Liver (tissue), 9 donors: ENCODE data around the gene SUPT20H. TPM values are rescaled to one million over a fixed set of nuclear protein-coding genes. Genes with fewer than 3 reads are reported as not detected.

Experiments used
- DNase-seq: peaks from one replicate; pipeline ENCODE4 v3.0.0-alpha.2; 2017; ENCODE audit warnings: low spot score
- H3K27ac ChIP-seq, 2 donors: one replicate each; pipeline ENCODE4 v1.7.0; 2013; ENCODE audit warnings: inconsistent platforms in 2 of 2, low read length in 2 of 2, control low read depth in 1 of 2, low read depth in 1 of 2, mild to moderate bottlenecking in 1 of 2
- H3K27me3 ChIP-seq, 4 donors: one replicate each; pipeline versions ENCODE4 v1.6.1 to v1.7.0; 2013; ENCODE audit warnings: low read length in 3 of 4, inconsistent platforms in 1 of 4, mild to moderate bottlenecking in 1 of 4, moderate library complexity in 1 of 4; ENCODE audit not compliant: control insufficient read depth in 4 of 4, insufficient read depth in 4 of 4
- H3K36me3 ChIP-seq, 4 donors: one replicate each; pipeline versions ENCODE4 v1.6.1 to v1.7.0; 2013; ENCODE audit warnings: low read length in 3 of 4, mild to moderate bottlenecking in 3 of 4, low read depth in 1 of 4, moderate library complexity in 1 of 4; ENCODE audit not compliant: control insufficient read depth in 4 of 4, insufficient read depth in 3 of 4
- H3K4me1 ChIP-seq, 4 donors: one replicate each; pipeline versions ENCODE4 v1.6.1 to v1.7.0; 2013; ENCODE audit warnings: low read length in 3 of 4, mild to moderate bottlenecking in 3 of 4, moderate library complexity in 1 of 4; ENCODE audit not compliant: control insufficient read depth in 4 of 4, insufficient read depth in 4 of 4
- H3K4me3 ChIP-seq, 3 donors: one replicate each; pipeline versions ENCODE4 v1.6.1 to v1.7.0; 2013; ENCODE audit warnings: low read length in 3 of 3, control low read depth in 1 of 3, low read depth in 1 of 3, mild to moderate bottlenecking in 1 of 3
- H3K9ac ChIP-seq, 2 donors: one replicate each; pipeline ENCODE4 v1.7.0; 2013; ENCODE audit warnings: low read length in 2 of 2, mild to moderate bottlenecking in 2 of 2, moderate library complexity in 2 of 2, control low read depth in 1 of 2, low read depth in 1 of 2
- H3K9me3 ChIP-seq, 4 donors: one replicate each; pipeline versions ENCODE4 v1.6.1 to v1.7.0; 2013; ENCODE audit warnings: low read length in 3 of 4; ENCODE audit not compliant: control insufficient read depth in 4 of 4
- CTCF ChIP-seq: fragments of 150-350 bp; IDR thresholded peaks from 2 replicates; pipeline ENCODE4 v1.5.1; 2017; ENCODE audit warnings: improper control_type of control experiment, low read depth, low read length; ENCODE audit not compliant: missing input control
- EGR1 ChIP-seq, 2 donors: IDR thresholded peaks; 2 replicates each; pipeline ENCODE4 v1.6.1; 2016 to 2018; ENCODE audit warnings: antibody characterized with exemption in 2 of 2, low read depth in 2 of 2
- FOXA1 ChIP-seq: IDR thresholded peaks from 2 replicates; pipeline ENCODE4 v1.6.1; 2016; ENCODE audit warnings: antibody characterized with exemption
- FOXA2 ChIP-seq: IDR thresholded peaks from 2 replicates; pipeline ENCODE4 v1.6.1; 2016; ENCODE audit warnings: antibody characterized with exemption
- GABPA ChIP-seq, 2 donors: IDR thresholded peaks in 1 of 2; conservative IDR thresholded peaks in 1 of 2; 2 replicates each; pipeline ENCODE4 v1.6.1; 2016; ENCODE audit warnings: antibody characterized with exemption in 2 of 2, mild to moderate bottlenecking in 1 of 2, moderate library complexity in 1 of 2
- HNF4A ChIP-seq, 2 donors: conservative IDR thresholded peaks; 2 replicates each; pipeline ENCODE4 v1.6.1; 2016; ENCODE audit warnings: antibody characterized with exemption in 2 of 2, mild to moderate bottlenecking in 2 of 2
- JUND ChIP-seq, 2 donors: IDR thresholded peaks; 2 replicates each; pipeline ENCODE4 v1.6.1; 2016; ENCODE audit warnings: antibody characterized with exemption in 2 of 2
- MAX ChIP-seq: IDR thresholded peaks from 2 replicates; pipeline ENCODE4 v1.6.1; 2016; ENCODE audit warnings: antibody characterized with exemption
- NR2F2 ChIP-seq: IDR thresholded peaks from 2 replicates; pipeline ENCODE4 v1.6.1; 2016; ENCODE audit warnings: antibody characterized with exemption
- RAD21 ChIP-seq, 2 donors: IDR thresholded peaks; 2 replicates each; pipeline ENCODE4 v1.6.1; 2016; ENCODE audit warnings: antibody characterized with exemption in 2 of 2, mild to moderate bottlenecking in 2 of 2
- RXRA ChIP-seq, 2 donors: IDR thresholded peaks; 2 replicates each; pipeline ENCODE4 v1.6.1; 2017 to 2018; ENCODE audit warnings: antibody characterized with exemption in 2 of 2, mild to moderate bottlenecking in 1 of 2
- SP1 ChIP-seq: IDR thresholded peaks from 2 replicates; pipeline ENCODE4 v1.6.1; 2018; ENCODE audit warnings: antibody characterized with exemption, mild to moderate bottlenecking
- TAF1 ChIP-seq: conservative IDR thresholded peaks from 2 replicates; pipeline ENCODE4 v1.6.1; 2016; ENCODE audit warnings: antibody characterized with exemption, mild to moderate bottlenecking
- YY1 ChIP-seq: IDR thresholded peaks from 2 replicates; pipeline ENCODE4 v1.6.1; 2016; ENCODE audit warnings: antibody characterized with exemption, mild to moderate bottlenecking
- WGBS: extraction: QIAGEN DNeasy Blood & Tissue Kit; methylation state at CpG from one replicate; pipeline ENCODE4 v1.1.7; 2013; 5-methylcytosine and 5-hydroxymethylcytosine counted together
- polyA plus RNA-seq, 2 donors: library from polyadenylated mRNA; stranded (reverse) in 1 of 2; unstranded in 1 of 2; fragments of 200-250 nt in 1 of 2; fragments of >200 nt in 1 of 2; fragmentation: Nextera tagmentation in 1 of 2; extraction: Ambion mirVana in 1 of 2; gene quantifications; one replicate each; pipeline versions ENCODE4 v1.2.1 to v1.2.3, GENCODE V29; 2013 to 2015
- total RNA-seq, 2 donors: library from RNA; depleted of rRNA; stranded (reverse); fragments of >200 nt; gene quantifications; one replicate each; pipeline ENCODE4 v1.2.3, GENCODE V29; 2014
- TF ChIP-seq, protein P1 (sequence below): IDR thresholded peaks from 2 replicates; pipeline ENCODE4 v1.6.1; 2016; ENCODE audit warnings: antibody characterized with exemption
- TF ChIP-seq, protein P2 (sequence below): IDR thresholded peaks from 2 replicates; pipeline ENCODE4 v1.6.1; 2016; ENCODE audit warnings: antibody characterized with exemption, mild to moderate bottlenecking
- TF ChIP-seq, protein P3 (sequence below): IDR thresholded peaks from 2 replicates; pipeline ENCODE4 v1.6.1; 2016; ENCODE audit warnings: antibody characterized with exemption
- donor health status: healthy.
- donor health status: healthy.
- donor health status: healthy.
- donor health status: healthy.
- donor health status: healthy.

Gene SUPT20H
- total and polyA plus RNA-seq, 4 donors, result 6.5 to 23.1 (median 17.1) TPM

DNA sequence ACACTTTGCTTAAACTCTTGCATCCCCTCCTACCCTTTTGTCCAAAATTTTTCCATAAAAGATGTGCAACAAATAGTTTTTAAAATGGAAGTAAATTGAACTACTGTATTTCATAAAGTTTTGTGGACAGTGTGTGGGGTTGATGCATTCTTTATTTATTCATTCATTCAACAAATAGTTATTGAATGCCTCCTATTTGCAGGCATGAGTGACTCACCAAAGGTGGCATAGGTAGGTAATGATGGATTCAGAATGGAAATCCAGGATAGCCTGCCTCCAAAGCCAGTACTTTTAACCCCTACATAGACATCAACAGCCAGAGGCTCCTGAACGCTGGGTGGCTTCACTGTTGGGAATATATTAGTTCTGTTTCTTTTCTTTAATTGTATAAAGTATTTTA lies 48.4 kb upstream of the SUPT20H start (continued):
- TF ChIP-seq, protein P1, sequence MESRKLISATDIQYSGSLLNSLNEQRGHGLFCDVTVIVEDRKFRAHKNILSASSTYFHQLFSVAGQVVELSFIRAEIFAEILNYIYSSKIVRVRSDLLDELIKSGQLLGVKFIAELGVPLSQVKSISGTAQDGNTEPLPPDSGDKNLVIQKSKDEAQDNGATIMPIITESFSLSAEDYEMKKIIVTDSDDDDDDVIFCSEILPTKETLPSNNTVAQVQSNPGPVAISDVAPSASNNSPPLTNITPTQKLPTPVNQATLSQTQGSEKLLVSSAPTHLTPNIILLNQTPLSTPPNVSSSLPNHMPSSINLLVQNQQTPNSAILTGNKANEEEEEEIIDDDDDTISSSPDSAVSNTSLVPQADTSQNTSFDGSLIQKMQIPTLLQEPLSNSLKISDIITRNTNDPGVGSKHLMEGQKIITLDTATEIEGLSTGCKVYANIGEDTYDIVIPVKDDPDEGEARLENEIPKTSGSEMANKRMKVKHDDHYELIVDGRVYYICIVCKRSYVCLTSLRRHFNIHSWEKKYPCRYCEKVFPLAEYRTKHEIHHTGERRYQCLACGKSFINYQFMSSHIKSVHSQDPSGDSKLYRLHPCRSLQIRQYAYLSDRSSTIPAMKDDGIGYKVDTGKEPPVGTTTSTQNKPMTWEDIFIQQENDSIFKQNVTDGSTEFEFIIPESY, result no peak
- TF ChIP-seq RAD21 (IDR thresholded peaks at IDR 0.05), result no peak

GRCh38 chr13:37107456-37107855 lies 48.0 kb upstream of the SUPT20H start:
- H3K4me3 ChIP-seq, result no peak overlapping the region
- peaks cover 0 to 3% (median 1%) of the 10 kb centered on the region in 4 donors for H3K9me3 ChIP-seq
- WGBS, result 78% methylated on average over 4 of the region's 4 CpGs
- no peaks in the 10 kb centered on the region for H3K36me3 ChIP-seq
- no peak for DNase-seq
- no peaks in the 10 kb centered on the region for H3K4me1 ChIP-seq
- H3K27ac ChIP-seq, result no peak overlapping the region
- no peak overlapping the region for H3K9ac ChIP-seq
- H3K27me3 ChIP-seq, result no peaks in the 10 kb centered on the region
- TF ChIP-seq FOXA1 (no peak), RXRA (IDR thresholded peaks at IDR 0.05) (no peak)
- TF ChIP-seq, protein P1, result no peak

DNA sequence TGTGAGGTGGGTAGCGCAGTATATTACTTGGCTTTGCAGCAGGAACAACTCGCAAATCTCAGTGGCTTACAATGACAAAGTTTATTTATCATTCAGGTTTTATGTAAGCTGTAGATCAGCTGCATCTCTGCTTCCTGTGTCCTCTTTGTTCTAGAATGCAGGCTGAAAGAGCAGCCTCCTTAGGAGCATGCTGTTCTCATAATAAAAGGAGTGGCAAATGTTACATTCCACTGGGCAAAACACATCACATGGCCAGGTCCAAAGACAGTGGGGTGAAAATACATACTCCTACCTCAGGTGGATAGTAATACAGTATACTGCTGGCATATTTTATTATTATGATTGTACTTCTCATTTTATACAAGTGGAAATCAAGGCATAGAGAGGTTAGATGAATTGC lies 47.2 kb upstream of the SUPT20H start:
- Histone ChIP-seq H3K27ac (no peak overlapping the region), H3K27me3 (peaks cover 0 to 2% (median 0%) of the 10 kb centered on the region in 4 donors), H3K36me3 (no peaks in the 10 kb centered on the region), H3K4me3 (no peak overlapping the region), H3K9me3 (peaks cover 0 to 3% (median 1%) of the 10 kb centered on the region in 4 donors), H3K4me1 (no peaks in the 10 kb centered on the region), H3K9ac (no peak overlapping the region)
- TF ChIP-seq RXRA (IDR thresholded peaks at IDR 0.05), result no peak
- TF ChIP-seq CTCF, result no peak
- no peak for TF ChIP-seq TAF1
- no peak for TF ChIP-seq SP1
- no peak for TF ChIP-seq FOXA2
- no peak for TF ChIP-seq HNF4A (conservative IDR thresholded peaks at IDR 0.05)
- TF ChIP-seq GABPA (IDR thresholded peaks at IDR 0.05 in 1 of 2, conservative IDR thresholded peaks at IDR 0.05 in 1 of 2), result no peak
- TF ChIP-seq, protein P2, sequence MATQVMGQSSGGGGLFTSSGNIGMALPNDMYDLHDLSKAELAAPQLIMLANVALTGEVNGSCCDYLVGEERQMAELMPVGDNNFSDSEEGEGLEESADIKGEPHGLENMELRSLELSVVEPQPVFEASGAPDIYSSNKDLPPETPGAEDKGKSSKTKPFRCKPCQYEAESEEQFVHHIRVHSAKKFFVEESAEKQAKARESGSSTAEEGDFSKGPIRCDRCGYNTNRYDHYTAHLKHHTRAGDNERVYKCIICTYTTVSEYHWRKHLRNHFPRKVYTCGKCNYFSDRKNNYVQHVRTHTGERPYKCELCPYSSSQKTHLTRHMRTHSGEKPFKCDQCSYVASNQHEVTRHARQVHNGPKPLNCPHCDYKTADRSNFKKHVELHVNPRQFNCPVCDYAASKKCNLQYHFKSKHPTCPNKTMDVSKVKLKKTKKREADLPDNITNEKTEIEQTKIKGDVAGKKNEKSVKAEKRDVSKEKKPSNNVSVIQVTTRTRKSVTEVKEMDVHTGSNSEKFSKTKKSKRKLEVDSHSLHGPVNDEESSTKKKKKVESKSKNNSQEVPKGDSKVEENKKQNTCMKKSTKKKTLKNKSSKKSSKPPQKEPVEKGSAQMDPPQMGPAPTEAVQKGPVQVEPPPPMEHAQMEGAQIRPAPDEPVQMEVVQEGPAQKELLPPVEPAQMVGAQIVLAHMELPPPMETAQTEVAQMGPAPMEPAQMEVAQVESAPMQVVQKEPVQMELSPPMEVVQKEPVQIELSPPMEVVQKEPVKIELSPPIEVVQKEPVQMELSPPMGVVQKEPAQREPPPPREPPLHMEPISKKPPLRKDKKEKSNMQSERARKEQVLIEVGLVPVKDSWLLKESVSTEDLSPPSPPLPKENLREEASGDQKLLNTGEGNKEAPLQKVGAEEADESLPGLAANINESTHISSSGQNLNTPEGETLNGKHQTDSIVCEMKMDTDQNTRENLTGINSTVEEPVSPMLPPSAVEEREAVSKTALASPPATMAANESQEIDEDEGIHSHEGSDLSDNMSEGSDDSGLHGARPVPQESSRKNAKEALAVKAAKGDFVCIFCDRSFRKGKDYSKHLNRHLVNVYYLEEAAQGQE, result no peak
- TF ChIP-seq NR2F2, result no peak
- no peak for TF ChIP-seq RAD21 (IDR thresholded peaks at IDR 0.05)
- TF ChIP-seq YY1, result no peak
- no peak for TF ChIP-seq EGR1 (IDR thresholded peaks at IDR 0.05; ENCODE audit: low read depth in 2 of 2)
- TF ChIP-seq, protein P3, sequence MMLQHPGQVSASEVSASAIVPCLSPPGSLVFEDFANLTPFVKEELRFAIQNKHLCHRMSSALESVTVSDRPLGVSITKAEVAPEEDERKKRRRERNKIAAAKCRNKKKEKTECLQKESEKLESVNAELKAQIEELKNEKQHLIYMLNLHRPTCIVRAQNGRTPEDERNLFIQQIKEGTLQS, result no peak
- no peak for TF ChIP-seq JUND (IDR thresholded peaks at IDR 0.05)
- TF ChIP-seq MAX, result no peak
- no peak for DNase-seq
- WGBS, result 80% methylated on average over 2 of the region's 2 CpGs
